ENCODE measurements around the gene LRRC70. TPM values are rescaled to one million over a fixed set of nuclear protein-coding genes. Genes with fewer than 3 reads are reported as not detected.

LRRC70 gene
- total RNA-seq, 1 donor from 2014 or later = 0.79 TPM

GRCh38 chr5:62568800-62569432 lies 9.7 kb upstream of the LRRC70 start:
- no peak overlapping the region for H3K4me2 ChIP-seq
- H3K9ac ChIP-seq = no peak overlapping the region
- peaks cover 42% of the 10 kb centered on the region for H3K36me3 Mint-ChIP-seq
- H3K27me3 Mint-ChIP-seq (ENCODE audit: insufficient read depth, low read depth) = peaks cover 10% of the 10 kb centered on the region
- no peaks in the 10 kb centered on the region for H3K27me3 ChIP-seq
- peaks cover 1% of the 10 kb centered on the region for H4K20me1 ChIP-seq (ENCODE audit: low read depth)
- TF ChIP-seq CTCF (IDR thresholded peaks at IDR 0.05) = no peak
- TF ChIP-seq EZH2phosphoT487 (IDR thresholded peaks at IDR 0.05) = no peak
- TF ChIP-seq EZH2 (IDR thresholded peaks at IDR 0.05) = no peak
- no peak overlapping the region for H3K27ac ChIP-seq
- H3K9me3 Mint-ChIP-seq = peaks cover 34% of the 10 kb centered on the region
- H2AFZ ChIP-seq (replicated peaks) = no peak overlapping the region
- H3K9me3 ChIP-seq (ENCODE audit: low read depth) = no peaks in the 10 kb centered on the region
- H3F3A ChIP-seq (ENCODE audit: low read depth) = peaks cover 4% of the 10 kb centered on the region
- H3K4me3 ChIP-seq = no peak overlapping the region
- H3K4me1 ChIP-seq = peaks cover 3% of the 10 kb centered on the region
- H3K79me2 ChIP-seq (ENCODE audit: low read depth) = no peaks in the 10 kb centered on the region
- no peak for DNase-seq (ENCODE audit: low spot score)
- peaks cover 15% of the 10 kb centered on the region for H3K4me1 Mint-ChIP-seq
- no peak overlapping the region for H3K27ac Mint-ChIP-seq
- peak overlapping the region; percentile 39 for H3K4me3 Mint-ChIP-seq
- H3K36me3 ChIP-seq = no peaks in the 10 kb centered on the region

- peaks cover 40% of the 10 kb centered on the region for H3K36me3 Mint-ChIP-seq
- Histone ChIP-seq H3K27me3 (no peaks in the 10 kb centered on the region), H3K4me2 (no peak overlapping the region), H3K79me2 (ENCODE audit: low read depth) (no peaks in the 10 kb centered on the region), H3K9me3 (ENCODE audit: low read depth) (no peaks in the 10 kb centered on the region), H3K4me1 (peaks cover 3% of the 10 kb centered on the region), H3K27ac (no peak overlapping the region), H2AFZ (replicated peaks) (no peak overlapping the region), H3K9ac (no peak overlapping the region), H3K36me3 (no peaks in the 10 kb centered on the region), H3F3A (ENCODE audit: low read depth) (peaks cover 4% of the 10 kb centered on the region), H4K20me1 (ENCODE audit: low read depth) (peaks cover 7% of the 10 kb centered on the region), H3K4me3 (no peak overlapping the region)
- peaks cover 9% of the 10 kb centered on the region for H3K27me3 Mint-ChIP-seq (ENCODE audit: insufficient read depth, low read depth)
- H3K27ac Mint-ChIP-seq = no peak overlapping the region
- H3K4me1 Mint-ChIP-seq = peaks cover 20% of the 10 kb centered on the region
- no peak for DNase-seq (ENCODE audit: low spot score)
- no peak overlapping the region for H3K4me3 Mint-ChIP-seq
- TF ChIP-seq EZH2phosphoT487 (IDR thresholded peaks at IDR 0.05) (no peak), EZH2 (IDR thresholded peaks at IDR 0.05) (no peak), CTCF (IDR thresholded peaks at IDR 0.05) (no peak)
- peaks cover 34% of the 10 kb centered on the region for H3K9me3 Mint-ChIP-seq
Measured at GRCh38 chr5:62569470-62569869, 9.1 kb upstream of the LRRC70 start.

GRCh38 chr5:62572918-62573514 lies 5.6 kb upstream of the LRRC70 start:
- Mint-ChIP-seq H3K4me1 (peaks cover 28% of the 10 kb centered on the region), H3K27me3 (ENCODE audit: insufficient read depth, low read depth) (peaks cover 2% of the 10 kb centered on the region), H3K36me3 (peaks cover 21% of the 10 kb centered on the region), H3K4me3 (no peak overlapping the region), H3K27ac (no peak overlapping the region), H3K9me3 (peaks cover 11% of the 10 kb centered on the region)
- no peaks in the 10 kb centered on the region for H3K79me2 ChIP-seq (ENCODE audit: low read depth)
- DNase-seq (ENCODE audit: low spot score) = no peak
- peaks cover 8% of the 10 kb centered on the region for H4K20me1 ChIP-seq (ENCODE audit: low read depth)
- peaks cover 3% of the 10 kb centered on the region for H3K4me1 ChIP-seq
- H3K27me3 ChIP-seq = no peaks in the 10 kb centered on the region
- no peaks in the 10 kb centered on the region for H3K9me3 ChIP-seq (ENCODE audit: low read depth)
- H3K36me3 ChIP-seq = no peaks in the 10 kb centered on the region
- H3K9ac ChIP-seq = no peak overlapping the region
- no peak overlapping the region for H3K27ac ChIP-seq
- TF ChIP-seq EZH2 (IDR thresholded peaks at IDR 0.05) (no peak), CTCF (IDR thresholded peaks at IDR 0.05) (no peak), EZH2phosphoT487 (IDR thresholded peaks at IDR 0.05) (no peak)
- H3K4me2 ChIP-seq = no peak overlapping the region
- peaks cover 4% of the 10 kb centered on the region for H3F3A ChIP-seq (ENCODE audit: low read depth)
- H2AFZ ChIP-seq (replicated peaks) = no peak overlapping the region
- no peak overlapping the region for H3K4me3 ChIP-seq

Measured in neural progenitor cell (in vitro differentiated cells).